ENCODE data around the gene HRH4.

Gene HRH4

GRCh38 chr18:24509435-24509834, 49.0 kb downstream of the HRH4 start:
- DNase-seq (ENCODE audit: low spot score), result no peak

GRCh38 chr18:24514439-24514838, 54.0 kb downstream of the HRH4 start:
- DNase-seq (ENCODE audit: low spot score), result peak; percentile 87

DNA sequence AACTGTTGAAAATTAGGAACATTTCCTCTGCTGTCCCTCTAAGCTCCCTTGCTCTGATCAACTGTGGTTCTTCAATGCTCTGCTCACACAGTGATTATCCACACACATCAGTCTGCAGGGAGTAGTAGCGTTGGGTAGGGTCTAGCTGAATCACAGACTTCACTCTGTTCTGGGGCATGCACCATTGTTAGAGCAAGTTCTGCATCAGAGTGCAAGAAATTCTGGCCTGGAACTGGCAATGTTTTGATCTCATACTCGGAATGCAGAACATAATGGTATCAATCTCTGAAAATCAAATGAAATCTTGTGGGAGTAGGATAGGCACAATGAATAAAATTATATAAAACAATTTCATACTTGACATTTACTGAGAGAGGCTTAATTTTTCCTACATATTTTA, 55.3 kb downstream of the HRH4 start:
- DNase-seq (ENCODE audit: low spot score), result no peak

DNA sequence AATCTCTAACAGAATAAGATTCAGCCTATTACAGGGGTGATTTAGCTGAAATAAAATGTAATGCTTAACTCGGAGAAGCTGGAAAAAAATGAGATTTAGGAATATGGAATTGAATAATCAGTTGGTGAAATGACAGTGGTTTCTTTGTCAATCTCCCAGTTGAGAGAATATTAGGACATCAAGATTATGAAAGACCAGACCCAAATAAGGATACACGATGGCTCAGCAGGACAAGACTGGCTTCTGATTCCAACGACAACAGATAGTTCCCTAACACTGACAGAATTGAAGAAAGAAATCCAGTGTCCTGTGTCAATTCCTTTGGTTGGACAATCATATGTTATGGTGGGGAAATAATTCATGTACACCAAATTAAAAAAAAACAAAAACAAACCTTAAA, 55.8 kb downstream of the HRH4 start:
- no peak for DNase-seq (ENCODE audit: low spot score)

- DNase-seq (ENCODE audit: low spot score), result no peak
Observed at GRCh38 chr18:24517554-24517953, 57.1 kb downstream of the HRH4 start.

DNA sequence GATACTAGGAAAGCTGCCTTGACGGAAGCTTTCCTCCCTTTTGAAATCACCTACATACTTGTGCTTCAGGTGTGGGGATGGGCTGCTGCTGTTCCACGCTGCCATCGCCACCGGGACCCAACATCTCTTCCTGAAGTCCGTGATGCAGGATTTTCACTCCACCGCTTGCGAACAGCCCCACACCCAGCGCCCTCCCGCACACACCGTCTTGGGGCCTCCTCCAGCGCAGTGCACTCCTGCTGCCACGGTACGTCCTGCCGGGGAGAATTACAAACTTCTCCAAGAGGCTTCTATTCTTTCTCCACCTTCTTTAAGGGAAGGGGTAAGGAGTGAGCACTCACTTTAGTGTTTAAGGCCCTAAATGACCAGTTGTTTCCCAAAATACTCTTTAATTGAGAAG, 58.2 kb downstream of the HRH4 start:
- DNase-seq (ENCODE audit: low spot score), result no peak

Measured in kidney tubule cell (primary cell).